Measurements from ENCODE around the gene SCG3.

- TF ChIP-seq CTCF (IDR thresholded peaks at IDR 0.05; ENCODE audit: low read depth, low read length) (no peak), EZH2phosphoT487 (IDR thresholded peaks at IDR 0.05; ENCODE audit: low read depth) (no peak)
Measured at GRCh38 chr15:51756482-51756881, 75.2 kb downstream of the SCG3 start.

Data from OCI-LY3 (cell line).